Measurements from ENCODE around the gene SRPK3.
A peak's percentile ranks its signal among the peaks of the same experiment; 100 is the strongest.
"Not testable (repeated sequence)": the region's sequence is repeated elsewhere in the genome, so short reads cannot be mapped to it uniquely, and the experiment has no call there.

Gene SRPK3

DNA sequence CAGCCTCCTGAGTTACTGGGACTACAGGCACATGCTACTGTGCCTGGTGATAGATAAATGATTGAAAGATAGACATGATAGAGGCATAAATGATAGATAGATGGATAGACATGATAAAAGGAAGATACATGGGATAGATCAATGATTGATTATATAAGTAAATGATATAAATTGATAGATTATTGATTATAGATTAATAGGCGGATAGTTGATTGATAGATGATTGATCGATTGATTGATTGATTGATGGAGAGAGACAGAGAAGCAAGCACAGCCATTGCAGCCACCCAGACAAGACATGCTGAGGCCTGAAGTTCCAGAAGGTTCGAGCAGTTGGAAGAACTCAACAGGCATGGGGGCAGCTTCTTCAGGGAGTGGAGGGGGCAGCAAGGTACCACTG is 34.5 kb upstream of the SRPK3 start:
- DNase-seq, result no peak

DNA sequence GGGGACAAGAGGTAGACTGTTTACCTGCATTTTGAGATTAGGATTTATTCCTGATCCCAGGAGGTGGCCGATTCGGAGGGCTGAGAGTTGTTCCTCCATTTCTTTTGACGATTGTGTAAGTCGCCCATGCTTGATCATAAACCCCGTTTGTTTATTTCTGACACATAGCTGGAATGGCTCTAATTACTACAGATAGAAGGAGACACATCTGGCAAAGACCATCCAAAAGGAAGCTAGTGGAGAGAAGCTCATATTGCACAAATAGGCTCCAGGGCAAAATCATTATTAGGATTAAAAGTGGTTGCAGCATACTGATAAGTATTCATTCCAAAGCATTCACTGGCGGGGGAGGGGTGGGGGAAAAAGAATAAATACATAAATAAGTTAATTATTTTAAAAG is 33.9 kb upstream of the SRPK3 start:
- not testable (repeated sequence) for DNase-seq

DNA sequence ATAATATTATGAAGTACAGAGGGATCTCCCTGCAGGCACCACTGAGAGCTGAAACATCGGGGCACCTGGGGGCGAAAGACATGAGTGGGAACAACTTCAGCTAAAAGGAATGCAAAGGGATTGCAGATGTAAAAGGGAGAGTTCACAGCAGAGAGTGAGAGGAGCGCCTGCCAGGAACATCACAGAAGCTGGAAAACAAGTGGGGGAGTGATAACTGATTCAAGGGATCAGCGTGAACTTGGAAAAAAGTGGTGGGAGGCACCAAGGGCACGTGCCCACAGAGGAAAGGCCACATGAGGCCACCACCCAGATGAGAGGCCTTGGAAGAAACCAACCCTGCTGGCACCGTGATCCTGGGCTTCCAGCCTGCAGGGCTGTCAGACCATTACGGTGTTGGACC is 31.8 kb upstream of the SRPK3 start:
- DNase-seq, result not testable (repeated sequence)

DNA sequence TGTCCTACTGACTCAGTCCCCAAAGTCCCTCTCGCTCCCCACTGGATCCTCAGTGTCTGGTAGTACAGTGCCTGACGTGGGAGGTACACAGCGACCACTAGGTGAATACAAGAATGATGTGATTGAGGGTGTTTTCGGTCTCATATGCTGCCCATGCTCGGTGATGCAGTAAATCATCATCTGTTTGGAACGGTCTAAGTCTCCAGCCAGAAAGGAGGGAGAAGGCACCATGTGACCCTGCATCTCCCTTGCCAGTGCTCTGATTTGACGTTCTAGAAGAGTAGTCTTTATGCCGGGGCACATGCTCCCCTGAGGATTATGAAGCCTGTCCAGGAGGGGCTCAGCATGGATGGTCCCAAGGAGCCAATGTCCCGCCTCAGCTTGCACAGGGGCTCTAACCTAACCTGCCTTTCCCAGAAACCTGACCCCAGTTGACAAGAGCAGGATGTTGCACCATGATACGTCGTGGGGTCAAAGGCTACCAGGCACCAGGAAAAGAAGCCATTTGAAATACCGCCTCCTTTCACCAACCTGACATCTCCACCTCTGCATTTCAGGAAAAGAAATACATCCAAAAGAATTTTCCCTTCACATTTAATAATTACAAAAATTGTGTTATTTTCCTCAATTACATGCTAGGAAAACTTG is 30.6 kb upstream of the SRPK3 start:
- DNase-seq, result no peak

DNA sequence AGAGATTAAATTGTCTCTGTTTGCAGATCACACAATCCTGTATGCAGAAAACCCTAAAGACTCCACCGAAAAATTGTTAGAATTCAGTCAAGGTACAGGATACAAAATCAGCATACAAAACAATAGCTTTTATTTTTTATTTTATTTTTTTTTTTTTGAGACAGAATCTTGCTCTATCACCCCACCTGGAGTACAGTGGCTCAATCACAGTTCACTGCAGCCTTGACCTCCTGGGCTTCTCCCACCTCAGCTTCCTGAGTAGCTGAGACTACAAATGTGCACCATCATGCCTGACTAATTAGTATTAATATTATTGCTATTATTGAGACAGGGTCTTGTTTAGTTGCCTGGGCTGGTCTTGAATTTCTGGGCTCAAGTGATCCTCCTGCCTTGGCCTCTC is 25.7 kb upstream of the SRPK3 start:
- DNase-seq, result no peak

DNA sequence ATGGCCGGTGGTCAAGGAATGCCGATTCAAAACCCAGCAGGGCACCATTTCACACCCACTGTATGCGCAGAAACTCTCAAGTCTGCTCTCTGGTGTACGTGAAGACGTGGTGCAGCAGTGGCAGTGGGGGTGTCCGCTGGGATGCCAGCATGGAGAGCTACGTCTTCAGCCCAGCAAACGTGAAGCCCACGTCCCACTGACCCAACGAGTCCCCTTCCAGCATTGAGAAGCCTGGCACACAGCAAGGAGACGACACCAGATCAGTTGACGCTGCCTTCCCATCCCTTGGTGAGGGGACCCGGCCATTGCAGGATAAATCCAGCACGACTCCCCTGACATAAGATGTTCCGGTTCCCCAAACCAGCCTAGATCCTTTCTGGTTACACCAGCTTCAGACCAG is 19.0 kb upstream of the SRPK3 start:
- DNase-seq, result no peak

DNA sequence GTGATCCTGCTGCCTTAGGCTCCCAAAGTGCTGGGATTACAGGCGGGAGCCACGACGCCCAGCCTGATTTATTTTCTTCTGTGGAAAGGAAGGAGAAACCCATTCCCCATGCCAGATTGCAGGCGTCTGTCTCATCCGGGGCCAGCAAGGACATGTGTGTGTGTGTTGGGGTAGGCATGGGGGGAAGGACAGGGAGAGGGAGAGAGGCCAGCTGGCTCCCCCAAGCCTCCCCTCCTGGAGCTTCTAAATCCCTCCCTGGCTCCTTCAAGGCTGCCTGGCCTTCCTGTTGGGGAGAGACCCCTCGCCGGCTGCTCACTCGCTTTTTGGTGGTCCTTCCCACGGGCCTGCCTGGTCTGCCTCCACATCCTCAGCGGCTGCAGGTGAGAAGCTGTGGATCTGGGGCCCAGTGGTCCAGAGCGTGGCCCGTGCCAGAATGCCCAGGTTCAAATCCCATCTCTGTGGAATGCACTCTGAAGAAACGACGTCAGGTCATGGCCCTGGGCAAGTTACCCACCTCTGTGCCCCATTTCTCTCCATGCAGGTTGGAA is 18.1 kb upstream of the SRPK3 start:
- DNase-seq, result no peak

DNA sequence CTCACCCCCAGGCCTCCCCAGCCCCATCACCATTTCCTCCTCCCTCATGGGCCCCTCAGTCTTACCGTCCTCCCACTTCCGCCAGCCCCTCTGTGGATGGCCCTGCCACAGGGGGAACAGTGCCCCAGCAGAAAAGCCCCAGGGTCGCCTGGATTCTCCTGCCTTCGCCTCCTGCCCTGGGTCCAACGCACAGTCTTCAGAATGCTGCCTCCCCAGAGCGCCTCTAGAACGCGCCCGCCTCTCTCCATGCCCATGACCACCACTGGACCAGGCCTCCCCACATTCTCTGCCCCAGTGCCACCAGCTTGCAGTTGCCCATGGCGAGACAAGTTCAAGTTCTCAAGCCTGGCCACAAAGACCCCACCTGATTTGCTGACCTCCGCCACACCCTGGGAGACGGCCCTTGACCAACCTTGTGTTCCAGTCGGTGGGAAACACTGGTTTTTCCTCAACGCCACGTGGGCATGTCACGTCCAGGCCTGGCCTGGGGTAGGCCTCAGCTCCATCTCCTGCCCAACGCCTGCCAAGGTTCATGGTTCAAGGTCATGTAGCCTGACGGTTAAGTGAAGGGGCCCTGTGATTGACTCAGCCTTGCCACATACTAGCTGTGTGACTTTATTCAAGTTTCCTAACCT is 17.4 kb upstream of the SRPK3 start:
- DNase-seq, result no peak

DNA sequence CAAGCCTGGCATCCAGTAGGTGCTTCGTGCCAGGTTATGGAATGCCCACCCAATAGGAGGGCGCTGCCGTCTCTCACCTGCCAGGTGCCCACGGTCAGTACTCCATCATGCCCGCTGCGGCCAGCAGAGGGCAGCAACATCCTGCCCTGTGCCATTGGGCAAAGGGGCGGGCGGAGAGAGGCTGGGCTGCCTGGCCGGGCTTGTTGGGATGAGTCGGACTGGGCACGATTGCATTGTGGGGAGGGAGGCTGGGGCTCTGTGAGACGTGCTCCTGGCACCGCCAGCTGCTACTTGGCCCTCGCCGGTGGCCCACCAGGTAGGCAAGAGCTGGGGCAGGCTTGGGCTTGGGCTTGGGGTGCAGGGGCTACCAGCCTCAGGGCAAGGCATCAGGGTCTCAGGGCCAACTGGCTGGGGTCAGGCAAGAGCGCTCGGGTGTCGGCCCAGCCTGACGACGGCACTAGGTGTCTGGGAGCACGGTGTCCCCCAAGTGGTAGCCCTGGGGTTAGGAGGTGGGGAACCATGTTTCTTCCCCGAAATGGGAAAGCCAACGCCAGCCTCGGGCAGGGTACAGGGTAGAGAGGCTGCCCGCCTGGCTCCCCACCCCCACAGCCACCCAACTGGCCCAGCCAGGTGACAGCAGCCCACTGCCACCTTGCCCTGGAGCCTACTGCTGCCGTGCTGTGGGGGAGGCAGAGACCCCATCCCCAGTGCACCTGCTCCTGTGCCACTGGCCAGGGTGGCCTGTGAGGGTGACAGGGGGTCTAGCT is 16.7 kb upstream of the SRPK3 start, which contains the start of gene PLXNB3:
TSS of gene PLXNB3 (plus strand) at position 261 of the 767 bp plus-strand sequence. CDS start 1,287 bp downstream, outside the sequence.
- DNase-seq, result peak; percentile 36 to 56

DNA sequence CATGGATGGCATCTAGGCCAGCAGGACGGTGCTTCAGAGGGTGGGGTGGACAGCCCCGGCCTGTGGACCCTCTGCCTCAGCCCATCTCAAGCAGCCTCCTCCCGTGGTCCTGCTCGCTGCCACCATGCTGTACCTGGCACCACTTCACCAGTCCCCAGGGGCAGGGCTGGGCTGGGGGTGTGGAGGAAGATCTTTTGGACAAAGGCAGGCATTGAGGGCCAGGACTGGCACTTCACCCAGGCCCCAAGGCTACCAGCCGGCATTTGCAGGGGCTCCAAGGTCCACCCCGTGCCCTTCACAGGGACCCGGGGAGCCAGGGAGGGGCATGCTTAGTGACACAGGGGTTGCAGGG is 16.1 kb upstream of the SRPK3 start:
- no peak for DNase-seq

DNA sequence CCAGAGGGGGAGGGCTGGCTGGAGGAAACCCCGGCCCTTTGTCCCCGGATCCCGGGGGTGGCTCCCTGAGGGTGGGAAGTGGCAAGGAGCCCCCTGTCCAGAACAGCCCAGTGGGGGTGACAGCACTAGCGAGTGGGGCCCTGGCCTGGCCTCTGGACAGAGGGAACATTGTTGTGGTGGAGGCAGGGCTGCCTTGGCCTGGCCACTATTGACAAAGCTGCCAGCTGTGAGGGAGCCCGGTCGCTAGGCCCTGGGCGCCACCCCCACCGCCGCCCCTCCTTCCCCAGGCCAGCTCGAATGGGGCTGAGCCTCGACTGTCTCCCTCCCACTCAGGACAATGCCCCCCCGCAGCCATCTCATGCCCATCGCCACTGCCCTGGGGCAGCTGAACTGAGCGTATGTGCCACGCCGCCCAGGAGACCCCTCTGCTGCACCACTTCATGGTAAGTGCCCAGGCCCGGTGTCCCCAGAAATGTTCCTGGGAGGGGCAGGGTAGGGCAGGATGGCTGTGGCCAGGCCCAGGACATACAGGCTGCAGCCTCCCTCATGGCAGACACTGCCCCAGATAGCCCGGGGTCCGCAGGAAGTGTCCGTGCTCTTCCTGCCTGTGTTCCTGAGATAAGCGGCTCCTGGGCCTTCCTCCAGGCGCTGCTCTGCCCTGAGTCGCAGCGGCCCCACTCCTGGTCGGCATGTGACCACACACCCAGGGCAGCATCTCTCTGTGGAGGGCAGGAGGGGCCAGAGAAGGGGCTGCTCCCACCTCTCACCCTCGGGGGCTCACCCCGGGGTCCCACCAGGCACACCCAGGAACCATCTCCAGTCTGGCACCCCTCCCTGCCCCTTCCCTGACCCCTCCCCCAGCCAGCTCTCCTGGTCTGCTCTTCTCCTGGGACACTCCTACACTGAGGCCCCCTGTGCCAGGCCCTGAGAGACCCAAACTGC is 15.4 kb upstream of the SRPK3 start:
- DNase-seq, result no peak

DNA sequence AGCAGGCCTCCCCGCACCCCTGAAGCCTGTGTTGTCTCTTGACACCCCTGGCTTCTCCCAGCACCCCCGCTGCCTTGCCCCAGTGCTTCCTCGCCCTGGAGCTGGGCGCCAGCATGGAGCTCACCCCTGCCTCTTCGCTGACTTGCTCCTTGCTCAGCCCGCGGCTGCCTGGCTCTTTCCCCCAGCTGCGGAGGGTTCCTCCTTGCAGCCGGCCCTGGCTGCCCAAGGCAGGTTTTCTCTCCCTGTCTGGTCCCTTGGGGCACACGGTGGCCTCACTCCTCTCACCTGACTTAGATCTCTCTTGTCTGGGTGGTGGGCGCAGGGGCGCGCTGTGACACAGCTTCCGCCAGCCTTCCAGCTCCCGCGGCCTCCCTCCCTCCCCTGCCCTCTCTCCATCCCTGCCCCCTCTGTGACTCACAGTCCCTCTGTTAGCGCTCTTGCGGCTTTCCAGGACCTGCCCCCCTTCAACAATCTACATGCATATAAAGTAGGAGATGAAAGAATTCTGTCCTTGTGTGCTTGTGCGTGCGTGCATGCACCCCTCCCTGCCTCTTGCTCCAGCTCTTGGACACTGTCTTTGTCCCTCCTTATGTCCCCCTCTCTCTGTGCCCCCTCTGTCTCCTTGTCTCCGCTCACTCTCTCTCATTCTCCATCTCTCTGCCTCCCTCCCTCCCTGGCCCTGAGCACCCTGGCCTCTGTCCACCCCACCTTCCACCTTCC is 14.6 kb upstream of the SRPK3 start:
- DNase-seq, result peak in 1 of 2 experiments; percentile 10

DNA sequence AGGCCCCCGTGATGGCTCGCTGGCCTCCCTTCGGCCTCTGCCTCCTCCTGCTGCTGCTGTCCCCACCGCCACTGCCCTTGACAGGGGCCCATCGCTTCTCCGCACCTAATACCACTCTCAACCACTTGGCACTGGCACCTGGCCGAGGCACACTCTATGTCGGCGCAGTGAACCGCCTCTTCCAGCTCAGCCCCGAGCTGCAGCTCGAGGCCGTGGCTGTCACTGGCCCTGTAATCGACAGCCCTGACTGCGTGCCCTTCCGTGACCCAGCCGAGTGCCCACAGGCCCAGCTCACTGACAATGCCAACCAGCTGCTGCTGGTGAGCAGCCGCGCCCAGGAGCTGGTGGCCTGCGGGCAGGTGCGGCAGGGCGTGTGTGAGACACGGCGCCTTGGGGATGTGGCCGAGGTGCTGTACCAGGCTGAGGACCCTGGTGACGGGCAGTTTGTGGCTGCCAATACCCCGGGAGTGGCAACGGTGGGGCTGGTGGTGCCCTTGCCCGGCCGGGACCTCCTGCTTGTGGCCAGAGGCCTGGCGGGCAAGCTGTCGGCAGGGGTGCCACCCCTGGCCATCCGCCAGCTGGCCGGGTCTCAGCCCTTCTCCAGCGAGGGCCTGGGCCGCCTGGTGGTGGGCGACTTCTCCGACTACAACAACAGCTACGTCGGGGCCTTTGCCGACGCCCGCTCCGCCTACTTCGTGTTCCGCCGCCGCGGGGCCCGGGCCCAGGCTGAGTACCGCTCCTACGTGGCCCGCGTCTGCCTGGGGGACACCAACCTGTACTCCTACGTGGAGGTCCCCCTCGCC is 13.8 kb upstream of the SRPK3 start:
- DNase-seq, result no peak

DNA sequence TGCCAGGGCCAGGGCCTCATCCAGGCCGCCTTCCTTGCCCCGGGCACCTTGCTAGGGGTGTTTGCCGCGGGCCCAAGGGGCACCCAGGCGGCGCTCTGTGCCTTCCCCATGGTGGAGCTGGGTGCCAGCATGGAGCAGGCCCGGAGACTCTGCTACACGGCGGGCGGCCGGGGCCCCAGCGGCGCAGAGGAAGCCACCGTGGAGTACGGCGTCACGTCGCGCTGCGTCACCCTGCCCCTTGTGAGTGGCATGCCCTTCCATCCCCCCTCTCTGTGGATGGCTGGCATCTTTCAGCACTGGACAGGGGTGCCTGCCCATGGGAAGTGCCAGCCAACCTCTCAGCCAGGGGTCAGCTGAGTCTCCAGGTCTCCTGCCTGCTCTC is 13.2 kb upstream of the SRPK3 start:
- no peak for DNase-seq

DNA sequence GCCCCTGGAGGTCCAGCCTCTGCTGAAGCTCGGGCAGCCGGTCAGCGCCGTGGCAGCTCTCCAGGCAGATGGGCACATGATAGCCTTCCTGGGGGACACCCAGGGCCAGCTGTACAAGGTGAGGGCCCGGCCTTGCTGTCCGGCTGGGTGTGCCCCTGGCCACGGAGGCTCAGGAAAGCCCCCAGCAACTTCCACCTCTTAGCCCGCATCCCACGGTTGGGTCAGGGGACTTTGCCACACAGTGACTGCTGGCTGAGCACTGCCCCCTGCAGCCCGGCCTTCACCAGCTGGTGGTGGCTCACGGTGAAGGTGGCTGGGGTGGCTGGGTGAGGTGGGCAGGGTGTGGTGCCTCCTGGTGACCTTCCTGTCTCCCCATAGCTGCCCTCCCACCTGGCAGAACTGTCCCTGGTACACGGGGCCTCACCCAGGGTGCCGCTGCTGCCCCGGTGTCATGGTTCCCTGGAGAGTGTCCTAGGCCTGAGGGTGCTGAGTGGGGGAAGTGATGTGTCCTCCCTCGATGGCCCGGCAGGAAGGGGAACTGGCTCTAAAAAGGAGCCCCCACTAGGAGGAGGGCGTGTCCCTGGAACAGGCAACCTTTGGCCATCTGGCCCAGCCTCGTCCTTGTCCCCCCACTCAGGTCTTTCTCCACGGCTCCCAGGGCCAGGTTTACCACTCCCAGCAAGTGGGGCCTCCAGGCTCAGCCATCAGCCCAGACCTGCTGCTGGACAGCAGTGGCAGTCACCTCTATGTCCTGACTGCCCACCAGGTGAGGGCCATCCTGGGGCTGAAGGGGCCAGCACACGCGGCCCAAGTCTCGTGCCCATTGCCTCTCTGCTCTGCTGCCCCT is 12.3 kb upstream of the SRPK3 start:
- DNase-seq, result no peak

DNA sequence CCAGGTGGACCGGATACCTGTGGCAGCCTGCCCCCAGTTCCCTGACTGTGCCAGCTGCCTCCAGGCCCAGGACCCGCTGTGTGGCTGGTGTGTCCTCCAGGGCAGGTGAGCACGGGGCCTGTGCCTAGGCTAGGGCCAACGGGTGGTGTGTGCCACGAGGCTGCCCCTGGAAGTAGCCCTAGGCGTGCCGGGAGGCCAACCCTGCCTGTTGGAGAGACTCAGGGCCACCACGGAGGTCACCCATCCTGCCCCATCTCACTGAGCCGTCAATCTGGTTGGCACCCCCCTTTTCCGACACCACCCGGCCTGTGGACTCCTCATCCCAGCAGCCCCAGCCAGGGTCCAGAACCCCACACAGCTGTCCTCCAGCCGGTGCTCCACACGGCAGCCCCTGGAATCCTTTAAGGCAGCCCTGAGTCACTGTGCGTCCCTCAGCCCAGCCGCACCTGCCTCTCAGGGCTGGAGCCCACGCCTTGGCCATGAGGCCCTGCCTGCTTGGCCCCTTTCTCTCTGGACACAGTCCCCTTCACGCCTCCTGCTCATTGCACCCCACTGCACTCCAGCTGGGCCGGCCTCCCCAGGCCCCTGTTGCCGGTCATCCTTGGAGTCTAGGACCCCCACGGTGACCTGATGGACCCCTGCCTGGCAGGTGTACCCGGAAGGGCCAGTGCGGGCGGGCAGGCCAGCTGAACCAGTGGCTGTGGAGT is 11.5 kb upstream of the SRPK3 start:
- no peak for DNase-seq

DNA sequence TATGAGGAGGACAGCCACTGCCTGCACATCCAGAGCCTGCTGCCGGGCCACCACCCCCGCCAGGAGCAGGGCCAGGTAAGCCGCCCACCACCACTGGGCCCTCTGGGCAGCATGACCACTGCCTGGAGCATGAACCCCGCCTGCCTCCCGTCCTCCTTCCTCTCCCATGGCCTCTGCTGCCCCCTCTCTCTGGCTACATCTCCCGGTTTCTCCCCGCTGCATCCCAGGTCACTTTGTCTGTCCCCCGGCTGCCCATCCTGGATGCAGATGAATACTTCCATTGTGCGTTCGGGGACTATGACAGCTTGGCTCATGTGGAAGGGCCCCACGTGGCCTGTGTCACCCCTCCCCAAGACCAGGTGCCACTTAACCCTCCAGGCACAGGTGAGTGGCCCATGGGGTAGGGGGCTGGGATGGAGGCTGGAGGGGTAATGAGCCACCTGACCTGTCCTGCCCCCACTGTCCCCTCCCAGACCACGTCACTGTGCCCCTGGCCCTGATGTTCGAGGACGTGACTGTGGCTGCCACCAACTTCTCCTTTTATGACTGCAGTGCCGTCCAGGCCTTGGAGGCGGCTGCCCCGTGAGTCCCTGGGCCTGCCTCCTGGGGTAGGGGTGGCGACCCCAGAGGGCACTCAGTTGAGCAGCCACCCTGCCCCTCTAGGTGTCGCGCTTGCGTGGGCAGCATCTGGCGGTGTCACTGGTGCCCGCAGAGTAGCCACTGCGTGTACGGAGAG is 10.8 kb upstream of the SRPK3 start:
- no peak for DNase-seq

DNA sequence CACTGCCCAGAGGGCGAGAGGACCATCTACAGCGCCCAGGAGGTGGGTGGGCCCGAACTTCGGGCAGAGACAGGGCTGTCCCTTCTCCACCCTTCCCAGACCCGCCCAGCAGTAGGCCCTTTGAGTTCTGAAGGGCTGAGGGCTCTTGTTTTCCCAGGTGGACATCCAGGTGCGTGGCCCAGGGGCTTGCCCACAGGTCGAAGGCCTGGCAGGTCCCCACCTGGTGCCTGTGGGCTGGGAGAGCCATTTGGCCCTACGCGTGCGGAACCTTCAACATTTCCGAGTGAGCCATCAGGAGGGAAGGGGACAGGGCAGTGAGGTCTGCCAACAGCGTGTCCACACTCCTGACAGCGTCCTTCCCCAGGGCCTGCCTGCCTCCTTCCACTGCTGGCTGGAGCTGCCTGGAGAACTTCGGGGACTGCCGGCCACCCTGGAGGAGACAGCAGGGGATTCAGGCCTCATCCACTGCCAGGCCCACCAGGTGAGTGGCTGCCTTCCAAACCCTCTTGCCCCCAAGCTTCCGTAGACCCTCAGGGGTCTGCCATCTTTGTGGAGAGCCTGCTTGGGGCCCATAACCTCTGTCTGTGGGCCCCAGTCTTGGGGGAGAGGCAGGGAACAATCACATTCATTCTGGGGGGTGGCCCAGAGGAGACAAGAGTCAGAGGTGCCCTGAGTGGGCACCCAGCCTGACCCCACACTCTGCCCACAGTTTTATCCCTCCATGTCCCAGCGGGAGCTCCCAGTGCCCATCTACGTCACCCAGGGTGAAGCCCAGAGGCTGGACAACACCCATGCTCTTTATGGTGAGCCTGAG is 10.0 kb upstream of the SRPK3 start:
- no peak for DNase-seq
